GM19099 (cell line): ENCODE measurements around the gene PCSK6.

Experiments
- POLR2A ChIP-seq: IDR thresholded peaks from 3 replicates; pipeline ENCODE4 v1.6.1; 2011; ENCODE audit warnings: low read depth; ENCODE audit not compliant: insufficient read length; ENCODE audit errors: extremely low read depth

The PCSK6 gene

DNA sequence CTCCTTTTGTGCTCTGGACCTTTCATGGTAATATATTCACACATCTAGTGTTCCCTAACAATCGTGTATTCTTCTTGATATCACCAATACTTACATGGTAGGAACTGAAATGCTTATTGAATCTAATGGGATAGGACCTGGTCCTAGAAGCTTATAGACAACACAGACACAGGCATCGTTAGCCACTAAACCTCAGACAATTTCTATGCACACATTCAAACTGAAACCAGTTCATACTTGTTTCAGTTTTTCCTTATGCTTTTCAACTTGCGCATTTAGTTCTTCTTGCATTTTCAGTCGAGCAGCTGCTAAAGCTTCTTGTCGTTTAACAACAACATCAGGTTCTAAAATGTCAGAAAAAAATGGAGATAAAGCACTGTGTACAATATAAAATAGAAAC is 214.5 kb downstream of the PCSK6 start:
- TF ChIP-seq POLR2A = no peak

DNA sequence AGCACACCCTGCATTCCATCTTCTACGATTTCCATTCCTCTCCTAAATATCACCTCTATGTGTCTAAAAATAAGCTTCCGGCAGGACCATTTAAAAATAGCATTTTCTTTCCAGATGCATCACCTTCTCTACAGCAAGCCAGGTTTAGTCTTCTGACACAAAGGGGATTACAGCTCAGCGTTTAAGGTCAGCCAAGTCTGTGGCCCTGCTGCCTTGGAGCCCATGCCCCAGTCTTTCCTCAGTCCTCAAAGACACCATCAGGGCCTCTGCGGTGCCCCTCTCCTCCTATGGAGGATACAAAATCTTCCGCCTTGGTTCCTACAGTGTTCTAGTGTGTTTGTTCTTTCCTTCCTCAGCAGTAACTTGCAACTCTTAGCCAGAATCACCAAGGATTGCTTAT is 216.0 kb downstream of the PCSK6 start:
- no peak for TF ChIP-seq POLR2A

DNA sequence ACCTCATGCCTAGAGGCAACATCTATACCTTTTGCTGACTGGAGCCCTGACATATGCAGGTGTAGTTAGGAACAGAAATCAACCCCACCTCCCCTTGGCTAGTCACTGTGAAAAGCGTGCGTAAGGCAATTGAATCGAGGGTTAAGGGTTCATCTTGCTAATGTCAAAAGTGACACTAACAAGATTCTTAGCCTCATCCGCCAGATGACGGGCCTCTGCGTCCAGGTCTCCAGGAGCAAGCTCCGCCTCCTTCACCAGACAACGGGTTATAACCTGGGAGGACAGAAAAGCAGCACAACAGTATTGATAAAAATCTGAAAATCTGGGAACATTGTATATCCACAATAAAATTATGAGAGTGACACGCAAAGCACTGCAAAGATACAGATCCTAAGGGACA is 216.9 kb downstream of the PCSK6 start:
- TF ChIP-seq POLR2A = no peak

DNA sequence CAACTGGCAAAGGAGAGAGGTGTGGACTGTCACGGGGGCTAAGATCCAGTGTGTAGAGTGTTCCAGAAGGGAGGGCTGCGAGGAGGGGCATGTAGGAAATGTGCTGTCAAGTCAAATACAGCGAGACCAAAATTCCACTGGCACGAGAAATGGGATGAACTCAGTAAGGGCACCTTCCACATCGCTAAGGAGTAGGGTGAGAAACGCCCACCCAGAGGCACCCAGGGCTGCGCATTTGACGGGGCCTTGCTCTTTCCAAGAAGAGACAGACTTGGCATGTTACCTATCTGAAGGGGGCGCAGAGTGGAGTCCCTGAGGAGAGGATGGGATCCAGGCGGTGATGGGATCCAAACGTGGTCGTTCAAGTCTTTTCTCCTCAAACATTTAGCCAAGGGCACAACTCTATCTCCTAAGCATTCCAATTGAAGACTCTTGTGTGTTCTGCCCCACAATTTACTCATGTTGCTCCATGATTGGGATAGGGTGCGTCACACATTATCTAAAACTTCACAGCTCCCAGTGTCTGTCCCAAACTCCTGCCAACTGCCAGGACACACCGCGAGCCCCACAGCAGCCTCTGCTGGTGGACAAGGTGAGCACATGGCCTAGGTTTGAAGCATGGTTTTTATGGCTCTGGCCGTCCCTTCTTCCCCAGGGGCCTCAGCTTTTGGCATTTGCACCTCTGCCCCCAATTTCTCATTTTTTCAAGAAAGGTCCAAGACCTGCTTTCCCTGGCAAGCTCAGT is 219.9 kb downstream of the PCSK6 start:
- TF ChIP-seq POLR2A = no peak

DNA sequence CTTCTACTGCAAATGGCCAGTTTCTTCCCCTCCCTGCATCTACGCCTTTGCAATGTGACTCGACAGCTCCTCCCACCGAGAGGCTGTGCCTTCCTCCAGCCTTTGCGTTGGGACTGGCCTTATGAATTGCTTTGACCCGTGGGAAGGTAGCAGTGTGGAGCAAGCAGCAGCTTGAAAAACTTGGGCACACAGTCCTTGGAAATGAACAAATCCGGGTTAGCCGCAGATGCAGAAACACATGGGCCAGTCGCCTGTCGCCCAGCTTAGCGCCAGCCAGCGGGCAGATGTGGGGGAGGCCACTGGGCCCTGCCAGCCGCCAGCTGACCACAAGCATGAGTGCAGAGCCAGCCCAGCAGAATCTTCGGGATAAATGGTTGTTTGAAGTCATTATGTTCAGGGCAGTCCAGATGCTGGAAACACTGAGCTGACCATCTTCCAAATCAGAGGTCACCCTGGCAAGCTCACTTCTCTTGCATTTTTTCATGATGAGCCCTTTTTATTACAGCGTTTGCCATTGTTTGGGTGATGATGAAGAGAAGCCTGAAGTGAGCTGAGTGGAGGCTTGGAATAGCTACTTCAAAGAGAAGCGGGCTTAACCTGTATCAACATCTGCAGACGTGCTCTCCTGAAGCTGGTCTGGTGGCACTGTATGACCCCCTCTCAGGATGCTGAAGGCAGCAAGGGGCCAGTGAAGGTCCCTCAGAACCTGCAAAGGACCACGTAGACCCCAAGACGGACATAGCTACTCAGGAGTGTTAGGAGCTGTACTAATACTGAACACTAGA is 222.0 kb downstream of the PCSK6 start:
- TF ChIP-seq POLR2A = no peak

DNA sequence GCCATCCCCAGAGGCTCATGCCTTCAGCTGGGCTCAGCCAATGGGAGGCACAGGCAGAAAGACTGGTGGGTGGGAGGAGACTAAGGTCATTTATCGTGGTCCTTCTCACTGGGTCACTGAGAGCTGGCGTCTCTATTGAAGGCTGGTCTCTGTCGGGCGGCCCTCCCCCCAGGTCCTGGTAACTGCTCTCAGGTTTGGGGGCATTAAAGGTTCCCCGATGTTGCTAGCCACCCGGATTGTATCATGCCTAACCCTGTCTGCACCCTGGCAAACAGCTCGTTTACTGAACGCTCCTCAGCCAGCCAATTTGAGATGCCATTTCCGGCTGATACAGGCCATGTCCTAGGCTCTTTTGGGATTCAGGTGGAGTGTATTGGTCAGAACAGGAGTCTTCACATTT is 222.7 kb downstream of the PCSK6 start:
- TF ChIP-seq POLR2A = no peak

DNA sequence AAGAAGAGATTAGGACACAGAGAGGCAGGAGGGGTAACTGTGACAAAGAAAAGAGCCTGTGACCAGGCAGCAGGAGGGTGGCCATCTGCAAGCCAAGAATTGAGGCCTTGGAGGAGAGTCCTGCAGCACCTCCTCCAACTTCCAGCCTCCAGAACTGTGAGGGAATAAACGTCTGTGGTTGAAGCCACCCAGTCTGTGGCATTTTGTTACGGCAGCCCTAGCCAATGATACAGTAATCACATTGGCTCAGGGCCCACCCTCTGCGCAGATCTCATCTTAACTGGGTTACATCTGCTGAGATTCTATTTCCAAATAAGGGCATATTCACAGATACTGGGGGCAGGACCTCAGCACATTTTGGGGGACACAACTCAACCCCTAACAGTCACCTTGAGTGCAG is 223.5 kb downstream of the PCSK6 start:
- TF ChIP-seq POLR2A = no peak

DNA sequence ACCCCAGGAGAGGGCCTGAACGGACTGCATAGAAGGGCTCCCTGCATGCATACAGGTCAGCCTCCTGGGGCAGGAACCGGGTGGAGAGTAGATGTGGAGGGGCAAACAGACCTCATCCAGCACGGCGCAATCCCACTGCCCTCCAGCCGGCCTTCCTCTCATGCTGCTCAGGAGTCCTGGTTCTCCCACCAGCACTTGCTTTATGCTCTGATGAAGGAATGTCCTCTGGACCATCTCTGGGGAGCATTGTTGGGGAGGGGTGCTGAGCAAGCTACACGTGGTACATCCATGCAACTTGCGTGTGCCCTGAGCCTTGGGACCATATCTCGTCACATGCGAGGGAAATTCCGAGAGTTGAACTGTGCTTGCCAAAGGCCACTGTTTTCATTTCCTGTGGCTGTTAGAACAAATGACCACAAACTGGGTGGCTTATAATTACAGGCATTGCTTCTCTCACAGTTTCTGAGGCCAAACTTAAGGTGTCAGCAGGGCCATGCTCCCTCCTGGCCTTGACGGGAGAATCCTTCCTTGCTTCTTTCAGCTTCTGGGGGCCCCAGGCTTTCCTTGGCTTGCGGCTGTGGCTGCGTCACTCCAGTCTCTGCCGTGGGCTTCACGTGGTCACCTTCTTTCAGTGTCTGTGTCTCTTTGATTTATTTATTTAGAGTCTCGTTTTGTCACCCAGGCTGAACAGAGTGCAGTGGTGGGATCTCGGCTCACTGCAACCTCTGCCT is 224.4 kb downstream of the PCSK6 start:
- TF ChIP-seq POLR2A = no peak

DNA sequence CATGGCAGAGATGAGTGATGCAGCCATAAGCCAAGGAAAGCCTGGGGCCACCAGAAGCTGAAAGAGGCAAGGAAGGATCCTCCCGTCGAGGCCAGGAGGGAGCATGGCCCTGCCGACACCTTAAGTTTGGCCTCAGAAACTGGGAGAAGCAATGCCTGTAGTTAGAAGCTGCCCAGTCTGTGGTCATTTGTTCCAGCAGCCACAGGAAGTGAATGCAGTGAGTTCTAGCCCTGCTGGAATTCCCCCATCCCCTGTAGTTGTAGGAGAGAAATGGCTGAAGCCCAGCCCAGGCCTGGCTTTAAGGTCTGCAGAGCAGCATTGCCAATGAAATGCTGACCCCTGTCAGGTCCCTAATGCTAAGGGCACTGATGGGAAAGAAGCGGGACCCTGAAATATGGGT is 225.5 kb downstream of the PCSK6 start:
- TF ChIP-seq POLR2A = peak; percentile 10

DNA sequence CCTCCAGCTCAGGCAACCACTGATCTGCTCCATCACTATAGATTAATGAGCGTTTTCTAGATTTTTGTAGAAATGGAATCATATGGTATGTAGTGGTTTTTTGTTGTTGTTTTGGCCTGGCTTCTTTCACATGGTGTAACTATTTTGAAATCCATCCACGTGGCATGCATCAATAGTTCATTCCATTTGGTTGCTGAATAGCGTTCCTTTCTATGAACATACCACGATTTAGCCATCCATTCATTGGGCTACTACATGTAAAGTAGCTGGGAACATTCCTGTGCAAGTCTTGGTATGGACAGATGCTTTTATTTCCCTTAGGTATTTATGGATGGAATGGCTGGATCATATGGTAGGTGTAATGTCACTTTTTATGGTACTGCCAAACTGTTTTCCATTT is 227.0 kb downstream of the PCSK6 start:
- TF ChIP-seq POLR2A = no peak

DNA sequence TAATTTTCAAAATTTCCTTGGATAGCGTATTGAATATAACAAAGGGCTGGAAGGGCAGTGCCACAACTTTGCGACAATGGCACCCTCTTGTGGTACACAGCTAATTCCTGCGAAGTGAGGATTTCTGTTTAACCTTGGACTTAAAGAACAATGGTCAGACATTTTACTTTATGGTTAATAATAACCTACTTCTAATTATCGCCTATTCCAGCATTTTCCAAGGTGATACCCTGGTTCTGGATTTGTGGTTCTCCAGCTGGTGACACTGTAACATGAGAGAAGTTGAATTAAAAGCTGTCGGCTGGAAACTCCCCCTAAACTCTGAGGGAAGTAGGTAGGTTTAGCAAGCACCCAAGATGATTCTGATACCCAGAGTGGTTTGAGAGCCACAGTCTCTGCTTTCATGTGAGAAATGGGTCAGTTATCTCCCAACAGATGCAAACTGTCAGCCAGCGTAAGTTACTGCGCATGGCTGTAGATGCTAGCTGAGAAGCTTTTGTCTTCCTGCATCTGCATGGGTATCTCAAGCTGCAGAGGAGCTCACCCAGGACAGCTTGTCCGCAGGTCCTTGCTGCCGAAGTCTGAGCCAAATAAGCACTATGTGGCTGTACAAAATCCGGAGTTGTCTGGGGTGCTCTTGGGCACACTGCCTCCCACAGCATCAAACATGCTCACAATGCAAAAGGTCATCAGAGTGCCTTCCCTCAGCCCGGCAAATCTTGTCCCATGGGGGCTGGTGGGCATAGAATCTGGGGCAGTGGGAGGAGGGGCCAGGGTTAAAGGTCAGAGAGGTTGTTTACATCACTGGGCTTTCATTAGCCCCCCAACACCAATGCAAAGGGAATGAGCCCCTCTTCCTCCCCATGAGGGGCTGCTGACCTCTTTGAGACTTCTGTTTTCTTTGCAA is 231.0 kb downstream of the PCSK6 start:
- TF ChIP-seq POLR2A = no peak

DNA sequence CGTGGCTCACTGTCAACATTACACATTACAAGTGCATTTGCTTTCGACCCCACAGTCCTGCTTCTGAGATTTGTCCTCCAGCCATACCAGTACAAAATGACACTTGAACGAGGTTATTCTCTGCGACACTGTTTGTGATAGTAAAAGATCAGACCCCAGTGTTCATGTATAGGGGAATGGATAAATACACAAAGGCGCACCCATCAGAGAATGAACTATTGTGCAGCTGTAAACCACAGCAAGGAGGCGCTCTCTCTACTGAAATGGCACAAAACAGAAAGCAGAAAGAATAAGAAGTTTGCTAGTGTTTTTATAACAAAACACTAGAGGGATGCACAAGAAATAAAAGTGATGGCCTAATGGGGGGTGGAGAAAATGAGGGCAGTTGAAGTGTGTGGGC is 232.8 kb downstream of the PCSK6 start:
- TF ChIP-seq POLR2A = no peak

DNA sequence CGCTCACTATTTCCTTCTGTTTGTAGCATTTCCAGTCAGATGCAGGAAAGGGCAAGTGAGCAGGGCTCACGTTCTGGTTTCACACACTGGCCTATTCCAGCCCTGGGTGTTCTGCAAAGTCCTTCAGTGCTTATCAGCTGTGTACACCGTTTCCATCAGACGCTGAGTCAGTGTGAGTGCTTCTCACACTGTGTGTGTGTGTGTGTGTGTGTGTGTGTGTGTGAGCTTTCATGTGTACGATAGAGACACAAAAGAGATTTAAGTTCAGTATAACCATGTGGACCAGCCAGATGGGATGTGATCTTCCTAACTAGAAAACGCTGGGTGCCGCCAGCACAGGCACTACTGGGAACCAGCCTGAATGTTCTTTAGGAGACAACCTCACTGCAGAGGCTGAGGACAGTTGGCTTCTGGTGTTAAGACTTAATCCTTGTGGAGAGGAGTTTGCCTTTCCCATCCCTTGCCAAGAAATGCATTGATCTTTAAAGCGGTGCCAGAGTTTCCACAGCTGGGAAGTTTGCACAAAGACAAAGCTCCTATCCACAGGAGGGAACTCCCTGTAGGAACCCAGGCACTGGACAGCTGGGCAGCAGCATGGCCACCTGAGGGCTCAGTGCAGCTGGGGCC is 233.8 kb downstream of the PCSK6 start:
- TF ChIP-seq POLR2A = no peak

DNA sequence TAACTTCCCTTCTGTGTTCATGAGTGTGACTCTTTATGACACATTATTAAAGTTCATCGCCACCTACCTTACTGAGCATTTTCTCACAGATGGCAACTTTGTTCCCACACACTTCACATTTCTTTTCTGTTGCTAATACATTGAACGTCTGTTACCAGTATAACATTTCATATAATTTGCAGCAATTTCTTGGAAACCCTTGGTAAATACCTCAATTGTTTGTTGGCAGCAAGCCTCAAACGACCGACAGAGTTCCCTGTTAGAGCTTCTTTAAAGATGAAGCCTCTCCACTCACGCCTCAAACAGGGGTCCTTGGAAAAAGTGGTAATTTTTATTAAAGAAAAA is 234.5 kb downstream of the PCSK6 start:
- no peak for TF ChIP-seq POLR2A

DNA sequence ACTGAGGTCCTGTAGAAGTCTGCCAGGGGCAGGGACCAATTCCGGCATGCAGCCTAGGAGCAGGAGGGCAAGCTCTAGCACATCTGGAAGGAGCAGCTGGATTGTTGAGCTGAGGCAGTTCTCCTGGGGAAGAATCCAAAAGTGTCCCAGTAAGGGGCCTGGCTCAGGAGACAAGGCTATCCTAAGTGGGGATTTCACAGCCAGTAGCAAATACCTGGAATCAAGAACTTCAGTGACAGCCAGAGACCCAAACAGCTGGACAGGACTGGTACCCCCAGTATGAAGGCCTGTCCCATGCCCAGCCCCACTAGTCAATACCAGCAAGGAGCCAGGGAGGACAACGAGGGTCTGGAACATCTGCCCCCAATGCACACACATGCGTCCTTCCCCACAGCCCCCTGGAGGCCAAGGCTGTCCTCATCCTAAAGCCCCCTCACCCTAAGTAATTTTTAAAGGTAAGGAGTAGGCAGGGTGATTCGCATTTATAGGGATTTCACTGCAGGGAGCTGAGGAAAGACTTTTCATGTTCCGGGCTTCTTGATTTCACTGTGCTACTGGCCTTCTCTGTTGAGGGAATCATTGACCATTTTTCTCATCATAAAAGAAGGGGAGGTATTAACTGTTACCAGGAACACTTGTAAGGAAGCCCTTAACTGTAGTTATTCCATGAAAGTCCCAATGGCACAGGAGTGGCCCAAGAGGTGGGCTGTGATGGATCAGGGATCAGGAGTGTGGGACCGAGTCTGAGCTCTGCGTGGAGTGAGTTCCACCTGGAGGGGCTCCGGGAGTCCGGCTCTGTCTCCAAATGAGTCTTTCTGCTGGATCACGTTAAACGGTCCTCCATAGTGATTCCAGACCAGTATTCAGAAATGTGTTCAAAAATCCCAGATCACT is 235.1 kb downstream of the PCSK6 start:
- TF ChIP-seq POLR2A = no peak
